Liver (tissue), 9 donors: ENCODE data around the gene FAM13A. TPM values are rescaled to one million over a fixed set of nuclear protein-coding genes. Genes with fewer than 3 reads are reported as not detected.
A peak's percentile ranks its signal among the peaks of the same experiment; 100 is the strongest.

Source experiments
- DNase-seq: peaks from one replicate; pipeline ENCODE4 v3.0.0-alpha.2; 2017; ENCODE audit warnings: low spot score
- H3K27ac ChIP-seq, 2 donors: one replicate each; pipeline ENCODE4 v1.7.0; 2013; ENCODE audit warnings: inconsistent platforms in 2 of 2, low read length in 2 of 2, control low read depth in 1 of 2, low read depth in 1 of 2, mild to moderate bottlenecking in 1 of 2
- H3K27me3 ChIP-seq, 4 donors: one replicate each; pipeline versions ENCODE4 v1.6.1 to v1.7.0; 2013; ENCODE audit warnings: low read length in 3 of 4, inconsistent platforms in 1 of 4, mild to moderate bottlenecking in 1 of 4, moderate library complexity in 1 of 4; ENCODE audit not compliant: control insufficient read depth in 4 of 4, insufficient read depth in 4 of 4
- H3K36me3 ChIP-seq, 4 donors: one replicate each; pipeline versions ENCODE4 v1.6.1 to v1.7.0; 2013; ENCODE audit warnings: low read length in 3 of 4, mild to moderate bottlenecking in 3 of 4, low read depth in 1 of 4, moderate library complexity in 1 of 4; ENCODE audit not compliant: control insufficient read depth in 4 of 4, insufficient read depth in 3 of 4
- H3K4me1 ChIP-seq, 4 donors: one replicate each; pipeline versions ENCODE4 v1.6.1 to v1.7.0; 2013; ENCODE audit warnings: low read length in 3 of 4, mild to moderate bottlenecking in 3 of 4, moderate library complexity in 1 of 4; ENCODE audit not compliant: control insufficient read depth in 4 of 4, insufficient read depth in 4 of 4
- H3K4me3 ChIP-seq, 3 donors: one replicate each; pipeline versions ENCODE4 v1.6.1 to v1.7.0; 2013; ENCODE audit warnings: low read length in 3 of 3, control low read depth in 1 of 3, low read depth in 1 of 3, mild to moderate bottlenecking in 1 of 3
- H3K9ac ChIP-seq, 2 donors: one replicate each; pipeline ENCODE4 v1.7.0; 2013; ENCODE audit warnings: low read length in 2 of 2, mild to moderate bottlenecking in 2 of 2, moderate library complexity in 2 of 2, control low read depth in 1 of 2, low read depth in 1 of 2
- H3K9me3 ChIP-seq, 4 donors: one replicate each; pipeline versions ENCODE4 v1.6.1 to v1.7.0; 2013; ENCODE audit warnings: low read length in 3 of 4; ENCODE audit not compliant: control insufficient read depth in 4 of 4
- EGR1 ChIP-seq, 2 donors: IDR thresholded peaks; 2 replicates each; pipeline ENCODE4 v1.6.1; 2016 to 2018; ENCODE audit warnings: antibody characterized with exemption in 2 of 2, low read depth in 2 of 2
- FOXA1 ChIP-seq: IDR thresholded peaks from 2 replicates; pipeline ENCODE4 v1.6.1; 2016; ENCODE audit warnings: antibody characterized with exemption
- FOXA2 ChIP-seq: IDR thresholded peaks from 2 replicates; pipeline ENCODE4 v1.6.1; 2016; ENCODE audit warnings: antibody characterized with exemption
- GABPA ChIP-seq, 2 donors: IDR thresholded peaks in 1 of 2; conservative IDR thresholded peaks in 1 of 2; 2 replicates each; pipeline ENCODE4 v1.6.1; 2016; ENCODE audit warnings: antibody characterized with exemption in 2 of 2, mild to moderate bottlenecking in 1 of 2, moderate library complexity in 1 of 2
- HNF4A ChIP-seq, 2 donors: conservative IDR thresholded peaks; 2 replicates each; pipeline ENCODE4 v1.6.1; 2016; ENCODE audit warnings: antibody characterized with exemption in 2 of 2, mild to moderate bottlenecking in 2 of 2
- HNF4G ChIP-seq: IDR thresholded peaks from 2 replicates; pipeline ENCODE4 v1.6.1; 2016; ENCODE audit warnings: antibody characterized with exemption
- JUND ChIP-seq, 2 donors: IDR thresholded peaks; 2 replicates each; pipeline ENCODE4 v1.6.1; 2016; ENCODE audit warnings: antibody characterized with exemption in 2 of 2
- RAD21 ChIP-seq, 2 donors: IDR thresholded peaks; 2 replicates each; pipeline ENCODE4 v1.6.1; 2016; ENCODE audit warnings: antibody characterized with exemption in 2 of 2, mild to moderate bottlenecking in 2 of 2
- RXRA ChIP-seq, 2 donors: IDR thresholded peaks; 2 replicates each; pipeline ENCODE4 v1.6.1; 2017 to 2018; ENCODE audit warnings: antibody characterized with exemption in 2 of 2, mild to moderate bottlenecking in 1 of 2
- SP1 ChIP-seq: IDR thresholded peaks from 2 replicates; pipeline ENCODE4 v1.6.1; 2018; ENCODE audit warnings: antibody characterized with exemption, mild to moderate bottlenecking
- TAF1 ChIP-seq: conservative IDR thresholded peaks from 2 replicates; pipeline ENCODE4 v1.6.1; 2016; ENCODE audit warnings: antibody characterized with exemption, mild to moderate bottlenecking
- YY1 ChIP-seq: IDR thresholded peaks from 2 replicates; pipeline ENCODE4 v1.6.1; 2016; ENCODE audit warnings: antibody characterized with exemption, mild to moderate bottlenecking
- WGBS: extraction: QIAGEN DNeasy Blood & Tissue Kit; methylation state at CpG from one replicate; pipeline ENCODE4 v1.1.7; 2013; 5-methylcytosine and 5-hydroxymethylcytosine counted together
- polyA plus RNA-seq, 2 donors: library from polyadenylated mRNA; stranded (reverse) in 1 of 2; unstranded in 1 of 2; fragments of 200-250 nt in 1 of 2; fragments of >200 nt in 1 of 2; fragmentation: Nextera tagmentation in 1 of 2; extraction: Ambion mirVana in 1 of 2; gene quantifications; one replicate each; pipeline versions ENCODE4 v1.2.1 to v1.2.3, GENCODE V29; 2013 to 2015
- total RNA-seq, 2 donors: library from RNA; depleted of rRNA; stranded (reverse); fragments of >200 nt; gene quantifications; one replicate each; pipeline ENCODE4 v1.2.3, GENCODE V29; 2014
- TF ChIP-seq, protein P1 (sequence below): IDR thresholded peaks from 2 replicates; pipeline ENCODE4 v1.6.1; 2016; ENCODE audit warnings: antibody characterized with exemption
- TF ChIP-seq, protein P2 (sequence below): IDR thresholded peaks from 2 replicates; pipeline ENCODE4 v1.6.1; 2016; ENCODE audit warnings: antibody characterized with exemption
- TF ChIP-seq, protein P3 (sequence below): fragments of 150-350 bp; IDR thresholded peaks from 2 replicates; pipeline ENCODE4 v1.5.1; 2017; ENCODE audit warnings: improper control_type of control experiment, low read depth, low read length; ENCODE audit not compliant: missing input control
- TF ChIP-seq, protein P4 (sequence below): IDR thresholded peaks from 2 replicates; pipeline ENCODE4 v1.6.1; 2016; ENCODE audit warnings: antibody characterized with exemption, mild to moderate bottlenecking
- donor health status: healthy.
- donor health status: healthy.
- donor health status: healthy.
- donor health status: healthy.
- donor health status: healthy.

The FAM13A gene
- total and polyA plus RNA-seq, 4 donors, result 14.9 to 52.9 (median 27.6) TPM

DNA sequence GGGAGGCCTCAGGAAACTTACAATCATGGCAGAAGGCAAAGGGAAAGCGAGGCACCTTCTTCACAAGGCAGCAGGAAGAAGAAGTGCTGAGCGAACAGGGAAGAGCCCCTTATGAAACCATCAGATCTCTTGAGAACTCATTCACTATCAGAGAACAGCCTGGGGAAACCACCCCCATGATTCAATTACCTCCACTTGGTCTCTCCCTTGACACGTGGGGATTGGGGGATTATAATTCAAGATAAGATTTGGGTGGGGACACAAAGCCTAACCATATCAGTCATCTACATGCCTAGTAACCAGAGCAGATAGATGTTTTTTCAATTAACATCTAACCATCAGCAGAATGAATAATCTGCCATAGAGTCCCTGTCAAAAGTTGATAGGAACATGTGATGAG is 30.4 kb downstream of the FAM13A start:
- no peaks in the 10 kb centered on the region for H3K27me3 ChIP-seq
- no peaks in the 10 kb centered on the region for H3K9me3 ChIP-seq
- DNase-seq, result no peak
- H3K36me3 ChIP-seq, result no peaks in the 10 kb centered on the region
- TF ChIP-seq, protein P1, sequence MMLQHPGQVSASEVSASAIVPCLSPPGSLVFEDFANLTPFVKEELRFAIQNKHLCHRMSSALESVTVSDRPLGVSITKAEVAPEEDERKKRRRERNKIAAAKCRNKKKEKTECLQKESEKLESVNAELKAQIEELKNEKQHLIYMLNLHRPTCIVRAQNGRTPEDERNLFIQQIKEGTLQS, result no peak
- TF ChIP-seq HNF4G (no peak), TAF1 (no peak), FOXA1 (no peak), GABPA (IDR thresholded peaks at IDR 0.05 in 1 of 2, conservative IDR thresholded peaks at IDR 0.05 in 1 of 2) (no peak), RXRA (IDR thresholded peaks at IDR 0.05) (no peak), EGR1 (IDR thresholded peaks at IDR 0.05; ENCODE audit: low read depth in 2 of 2) (no peak), YY1 (no peak), HNF4A (conservative IDR thresholded peaks at IDR 0.05) (no peak), RAD21 (IDR thresholded peaks at IDR 0.05) (no peak), SP1 (no peak), FOXA2 (no peak)
- TF ChIP-seq, protein P2, sequence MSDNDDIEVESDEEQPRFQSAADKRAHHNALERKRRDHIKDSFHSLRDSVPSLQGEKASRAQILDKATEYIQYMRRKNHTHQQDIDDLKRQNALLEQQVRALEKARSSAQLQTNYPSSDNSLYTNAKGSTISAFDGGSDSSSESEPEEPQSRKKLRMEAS, result no peak
- TF ChIP-seq, protein P3, sequence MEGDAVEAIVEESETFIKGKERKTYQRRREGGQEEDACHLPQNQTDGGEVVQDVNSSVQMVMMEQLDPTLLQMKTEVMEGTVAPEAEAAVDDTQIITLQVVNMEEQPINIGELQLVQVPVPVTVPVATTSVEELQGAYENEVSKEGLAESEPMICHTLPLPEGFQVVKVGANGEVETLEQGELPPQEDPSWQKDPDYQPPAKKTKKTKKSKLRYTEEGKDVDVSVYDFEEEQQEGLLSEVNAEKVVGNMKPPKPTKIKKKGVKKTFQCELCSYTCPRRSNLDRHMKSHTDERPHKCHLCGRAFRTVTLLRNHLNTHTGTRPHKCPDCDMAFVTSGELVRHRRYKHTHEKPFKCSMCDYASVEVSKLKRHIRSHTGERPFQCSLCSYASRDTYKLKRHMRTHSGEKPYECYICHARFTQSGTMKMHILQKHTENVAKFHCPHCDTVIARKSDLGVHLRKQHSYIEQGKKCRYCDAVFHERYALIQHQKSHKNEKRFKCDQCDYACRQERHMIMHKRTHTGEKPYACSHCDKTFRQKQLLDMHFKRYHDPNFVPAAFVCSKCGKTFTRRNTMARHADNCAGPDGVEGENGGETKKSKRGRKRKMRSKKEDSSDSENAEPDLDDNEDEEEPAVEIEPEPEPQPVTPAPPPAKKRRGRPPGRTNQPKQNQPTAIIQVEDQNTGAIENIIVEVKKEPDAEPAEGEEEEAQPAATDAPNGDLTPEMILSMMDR, result no peak
- TF ChIP-seq, protein P4, sequence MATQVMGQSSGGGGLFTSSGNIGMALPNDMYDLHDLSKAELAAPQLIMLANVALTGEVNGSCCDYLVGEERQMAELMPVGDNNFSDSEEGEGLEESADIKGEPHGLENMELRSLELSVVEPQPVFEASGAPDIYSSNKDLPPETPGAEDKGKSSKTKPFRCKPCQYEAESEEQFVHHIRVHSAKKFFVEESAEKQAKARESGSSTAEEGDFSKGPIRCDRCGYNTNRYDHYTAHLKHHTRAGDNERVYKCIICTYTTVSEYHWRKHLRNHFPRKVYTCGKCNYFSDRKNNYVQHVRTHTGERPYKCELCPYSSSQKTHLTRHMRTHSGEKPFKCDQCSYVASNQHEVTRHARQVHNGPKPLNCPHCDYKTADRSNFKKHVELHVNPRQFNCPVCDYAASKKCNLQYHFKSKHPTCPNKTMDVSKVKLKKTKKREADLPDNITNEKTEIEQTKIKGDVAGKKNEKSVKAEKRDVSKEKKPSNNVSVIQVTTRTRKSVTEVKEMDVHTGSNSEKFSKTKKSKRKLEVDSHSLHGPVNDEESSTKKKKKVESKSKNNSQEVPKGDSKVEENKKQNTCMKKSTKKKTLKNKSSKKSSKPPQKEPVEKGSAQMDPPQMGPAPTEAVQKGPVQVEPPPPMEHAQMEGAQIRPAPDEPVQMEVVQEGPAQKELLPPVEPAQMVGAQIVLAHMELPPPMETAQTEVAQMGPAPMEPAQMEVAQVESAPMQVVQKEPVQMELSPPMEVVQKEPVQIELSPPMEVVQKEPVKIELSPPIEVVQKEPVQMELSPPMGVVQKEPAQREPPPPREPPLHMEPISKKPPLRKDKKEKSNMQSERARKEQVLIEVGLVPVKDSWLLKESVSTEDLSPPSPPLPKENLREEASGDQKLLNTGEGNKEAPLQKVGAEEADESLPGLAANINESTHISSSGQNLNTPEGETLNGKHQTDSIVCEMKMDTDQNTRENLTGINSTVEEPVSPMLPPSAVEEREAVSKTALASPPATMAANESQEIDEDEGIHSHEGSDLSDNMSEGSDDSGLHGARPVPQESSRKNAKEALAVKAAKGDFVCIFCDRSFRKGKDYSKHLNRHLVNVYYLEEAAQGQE, result no peak
- H3K9ac ChIP-seq, result no peak overlapping the region
- H3K27ac ChIP-seq, result no peak overlapping the region
- H3K4me1 ChIP-seq, result peaks cover 0 to 6% (median 2%) of the 10 kb centered on the region in 4 donors
- H3K4me3 ChIP-seq, result no peak overlapping the region
- 84% methylated on average over 3 of the region's 3 CpGs for WGBS

DNA sequence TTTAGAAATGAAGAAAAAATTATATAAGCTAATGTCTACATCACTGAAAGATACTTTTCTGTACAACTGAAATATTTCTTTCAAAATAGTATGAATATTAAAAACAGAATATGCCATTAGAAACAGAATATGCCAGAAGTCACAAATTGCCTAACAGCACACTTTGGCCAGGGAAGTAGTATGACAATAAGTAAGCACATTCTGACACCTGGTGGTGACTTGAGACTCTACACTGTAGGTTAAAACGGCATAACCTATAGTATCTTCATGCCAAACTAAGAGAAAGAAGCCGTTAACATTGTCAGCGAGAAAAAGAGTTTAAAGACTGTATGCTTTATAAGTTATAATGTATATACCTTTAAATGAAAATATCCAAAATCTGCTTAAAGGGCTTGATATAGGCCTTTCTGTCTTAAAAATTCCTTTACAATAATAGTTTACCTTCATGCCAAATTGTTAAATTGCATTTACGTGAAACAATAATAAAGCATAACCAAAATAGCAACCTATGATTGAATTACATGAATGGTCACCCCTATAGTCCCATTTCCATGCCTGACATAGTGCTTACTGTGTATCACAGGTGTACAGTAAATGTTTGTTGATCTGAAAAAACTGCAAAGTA is 32.8 kb downstream of the FAM13A start:
- Histone ChIP-seq H3K4me3 (no peak overlapping the region), H3K9me3 (no peaks in the 10 kb centered on the region), H3K27ac (no peak overlapping the region), H3K9ac (peak overlapping the region in 1 of 2 donors; percentile 28), H3K4me1 (peaks cover 0 to 6% (median 2%) of the 10 kb centered on the region in 4 donors), H3K36me3 (no peaks in the 10 kb centered on the region), H3K27me3 (no peaks in the 10 kb centered on the region)
- TF ChIP-seq, protein P3, result peak; percentile 95
- no peak for TF ChIP-seq JUND (IDR thresholded peaks at IDR 0.05)
- TF ChIP-seq FOXA2, result no peak
- peak; percentile 99 for TF ChIP-seq RAD21 (IDR thresholded peaks at IDR 0.05)
- peak in 1 of 2 donors; percentile 24 for TF ChIP-seq RXRA (IDR thresholded peaks at IDR 0.05)
- peak; percentile 48 to 58 for TF ChIP-seq HNF4A (conservative IDR thresholded peaks at IDR 0.05)
- peak; percentile 25 for TF ChIP-seq HNF4G
- DNase-seq, result no peak
- WGBS, result 24% methylated on average over 4 of the region's 4 CpGs
